Measurements from ENCODE around the gene IL22.

The IL22 gene

DNA sequence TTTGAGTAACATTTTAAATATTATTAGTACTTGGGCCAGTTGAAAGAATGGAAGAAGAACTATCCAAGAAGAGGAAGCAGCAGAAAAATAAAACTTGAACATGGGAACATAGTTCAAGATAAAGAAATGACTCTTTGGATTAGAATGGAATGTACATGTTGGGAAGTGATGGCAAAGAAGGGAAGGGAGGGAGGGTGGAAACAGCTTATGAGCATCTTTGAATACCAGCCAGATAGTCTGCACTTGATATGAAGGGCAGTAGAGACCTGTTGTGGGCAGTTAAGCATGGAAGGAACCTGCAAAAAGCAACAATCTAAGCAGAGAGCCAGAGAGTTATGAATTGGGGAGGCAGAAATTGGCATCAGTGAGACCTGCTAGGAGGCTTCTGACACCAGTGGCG is 10.0 kb upstream of the IL22 start:
- DNase-seq = no peak

DNA sequence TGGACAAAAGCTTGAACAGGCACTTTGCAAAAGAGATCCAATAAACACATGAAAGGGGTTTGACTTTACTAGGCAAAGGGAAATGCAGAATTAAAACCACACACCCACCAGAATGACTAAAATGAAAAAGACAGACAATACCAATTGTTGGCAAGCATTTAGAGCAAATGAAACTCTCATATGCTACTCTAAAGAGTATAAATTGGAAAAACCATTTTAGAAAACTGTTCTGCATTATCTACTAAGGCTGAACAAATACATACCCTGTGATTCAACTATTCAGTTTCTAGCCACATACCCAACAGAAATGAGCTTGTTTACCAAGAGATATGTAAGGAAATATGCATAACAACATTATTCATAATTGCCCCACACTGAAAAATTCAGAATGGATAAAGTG is 8.5 kb upstream of the IL22 start:
- DNase-seq = no peak

DNA sequence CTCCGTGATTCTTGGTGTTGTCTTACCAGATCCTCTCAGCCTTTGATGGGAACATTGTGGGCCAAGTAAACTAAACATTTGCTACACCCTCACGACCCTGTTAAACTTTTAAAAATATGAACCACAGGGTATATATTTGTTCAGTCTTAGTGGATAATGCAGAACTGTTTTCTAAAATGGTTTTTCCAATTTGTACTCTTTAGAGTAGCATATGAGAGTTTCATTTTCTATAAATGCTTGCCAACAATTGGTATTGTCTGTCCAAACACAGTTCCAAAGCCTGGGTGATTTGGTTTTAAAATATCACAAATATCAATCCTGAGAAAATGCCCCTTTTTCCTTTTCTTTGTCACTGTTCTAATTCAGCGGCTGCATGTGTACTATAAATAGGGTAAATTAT is 6.7 kb upstream of the IL22 start:
- no peak for DNase-seq

DNA sequence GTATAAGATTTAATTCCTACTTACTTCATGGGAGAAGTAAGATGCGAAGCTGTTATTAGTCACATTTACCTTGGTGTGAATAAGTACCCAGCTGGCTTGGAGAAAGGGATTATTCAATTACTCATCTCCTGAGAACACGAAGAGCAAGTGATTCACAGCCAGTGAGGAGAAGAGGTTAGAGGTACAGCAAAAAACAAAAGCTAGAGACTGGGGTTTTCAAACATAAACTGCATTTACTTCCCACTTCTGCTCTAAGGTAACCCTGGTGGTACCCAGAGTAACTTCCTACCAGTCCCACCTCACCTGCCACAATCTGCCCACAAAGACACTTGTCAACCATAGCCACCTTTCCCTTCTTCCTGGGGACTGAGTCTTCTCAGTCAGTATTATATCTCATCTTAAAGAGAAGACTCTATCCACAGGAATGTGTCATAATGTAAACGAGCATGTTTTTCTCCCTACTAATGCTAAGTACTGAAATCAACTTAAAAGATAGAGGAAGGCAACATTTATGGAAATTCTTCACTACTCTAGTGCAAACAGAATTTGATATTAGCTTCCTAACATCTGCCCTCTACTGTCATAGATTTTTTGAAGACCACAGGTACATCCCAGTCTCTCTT is 6.0 kb upstream of the IL22 start:
- no peak for DNase-seq

DNA sequence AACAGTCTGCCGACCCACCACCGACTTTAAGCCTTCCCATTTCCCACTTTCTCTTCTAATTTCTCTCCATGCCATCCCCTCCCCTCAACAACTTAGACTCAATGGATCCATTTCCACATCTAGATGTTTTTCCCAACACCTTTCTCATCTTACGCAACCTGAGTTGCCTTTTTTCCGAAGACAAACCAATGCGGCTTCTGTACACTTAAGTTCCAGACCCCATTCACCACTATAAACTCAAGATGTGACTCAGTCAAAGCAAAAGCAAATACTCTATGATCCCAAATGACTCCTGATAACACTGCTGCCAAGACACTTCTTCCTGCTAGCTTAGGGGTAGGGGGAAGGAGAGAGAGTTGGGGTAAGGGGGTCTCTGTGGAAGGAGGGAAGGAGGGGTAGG is 1.3 kb downstream of the IL22 start:
- no peak for DNase-seq

DNA sequence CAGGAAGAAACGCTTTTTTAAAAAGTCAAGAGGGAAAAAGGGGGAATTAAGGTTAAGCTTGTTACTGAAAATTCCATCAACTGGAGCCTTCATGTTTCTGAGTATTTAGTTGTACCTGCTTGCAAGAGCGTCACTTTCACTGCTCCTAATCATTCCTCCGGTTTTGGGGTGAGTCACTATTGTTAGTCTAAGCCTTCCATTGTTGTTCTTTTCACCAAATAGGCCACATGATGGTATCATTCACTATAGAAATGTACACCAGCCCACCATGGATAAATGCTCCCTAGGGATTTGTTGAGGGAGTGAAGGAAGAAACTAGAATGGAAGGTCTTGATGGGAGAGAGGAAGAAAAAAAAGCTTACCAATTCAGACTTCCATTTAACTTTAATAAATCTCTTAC is 3.0 kb downstream of the IL22 start:
- no peak for DNase-seq

DNA sequence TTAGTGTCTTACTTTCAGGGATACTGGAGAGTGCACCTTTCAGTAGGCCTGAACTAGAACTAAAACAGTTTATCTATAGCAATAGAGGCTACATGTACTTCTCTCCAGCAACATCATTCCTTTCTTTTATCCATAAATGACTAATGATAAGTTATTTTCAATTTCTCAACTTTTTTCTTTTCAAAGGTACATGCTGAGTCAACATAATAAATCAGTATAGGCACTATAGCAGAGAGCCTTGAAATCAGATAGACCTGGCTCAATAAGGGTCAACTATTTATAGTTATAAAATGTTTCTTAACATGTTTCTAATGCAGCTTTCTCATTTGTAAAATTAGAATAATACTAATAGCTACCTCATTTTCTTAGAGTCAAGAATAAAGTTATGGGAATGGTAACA is 5.6 kb downstream of the IL22 start:
- DNase-seq = no peak

DNA sequence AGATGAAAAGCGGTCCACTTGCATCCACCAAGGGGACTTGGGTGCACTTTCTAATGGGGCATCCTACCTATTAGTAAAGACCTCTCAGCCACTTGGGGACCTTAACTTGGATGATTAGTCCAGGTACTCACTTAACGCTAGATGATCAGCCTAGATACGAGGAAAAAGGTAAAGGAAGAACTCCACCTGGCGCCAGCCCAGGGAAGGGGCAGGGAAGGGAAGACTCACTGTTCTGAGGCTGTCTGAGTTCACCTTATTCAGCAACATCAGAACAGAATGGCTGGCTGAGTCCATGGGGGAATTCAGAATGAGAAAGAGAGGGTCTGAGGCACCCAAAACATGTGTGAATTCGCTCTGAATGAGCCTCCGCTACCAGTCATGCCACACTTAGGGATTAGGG is 7.1 kb downstream of the IL22 start:
- DNase-seq = no peak

DNA sequence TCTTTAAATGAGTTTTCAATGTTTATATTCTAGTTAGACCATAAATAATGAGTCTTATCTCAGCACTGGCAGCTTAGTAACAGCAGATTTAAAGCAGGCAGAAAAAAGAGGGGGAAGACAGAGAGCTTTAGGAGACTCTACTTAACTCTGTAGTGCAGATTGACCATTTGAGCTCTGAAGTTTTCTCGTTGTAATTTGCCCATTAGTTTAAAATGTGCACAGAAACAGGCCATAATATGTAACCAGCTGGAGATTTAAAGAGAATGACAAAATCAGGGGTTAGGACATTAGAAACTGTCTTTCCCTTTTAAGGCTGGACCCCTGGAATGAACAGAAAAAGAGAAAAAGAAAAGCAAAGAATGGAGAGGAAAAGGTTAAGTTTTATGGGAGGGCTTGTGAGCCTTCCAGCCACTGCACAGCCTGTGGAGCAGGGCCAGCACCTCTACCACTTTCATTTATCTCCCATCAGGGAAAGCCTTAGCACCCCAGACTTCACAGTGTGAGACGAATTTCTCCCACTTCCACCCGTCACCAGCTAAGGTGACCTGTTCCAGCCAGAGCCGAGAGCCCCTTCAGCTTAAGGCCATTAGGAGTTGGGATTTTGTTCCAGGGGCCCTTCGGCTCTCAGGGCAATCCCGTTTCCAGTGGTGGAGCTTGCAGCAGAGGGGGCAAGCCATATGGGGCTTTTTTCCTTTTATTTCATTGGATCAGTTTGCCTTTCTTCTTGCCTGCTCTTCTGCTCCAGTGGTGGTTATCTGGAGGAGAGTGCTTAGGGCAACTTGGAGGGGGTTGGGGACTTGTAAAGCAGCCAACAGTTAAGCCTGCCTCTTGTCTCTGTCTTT is 8.0 kb downstream of the IL22 start:
- no peak for DNase-seq

DNA sequence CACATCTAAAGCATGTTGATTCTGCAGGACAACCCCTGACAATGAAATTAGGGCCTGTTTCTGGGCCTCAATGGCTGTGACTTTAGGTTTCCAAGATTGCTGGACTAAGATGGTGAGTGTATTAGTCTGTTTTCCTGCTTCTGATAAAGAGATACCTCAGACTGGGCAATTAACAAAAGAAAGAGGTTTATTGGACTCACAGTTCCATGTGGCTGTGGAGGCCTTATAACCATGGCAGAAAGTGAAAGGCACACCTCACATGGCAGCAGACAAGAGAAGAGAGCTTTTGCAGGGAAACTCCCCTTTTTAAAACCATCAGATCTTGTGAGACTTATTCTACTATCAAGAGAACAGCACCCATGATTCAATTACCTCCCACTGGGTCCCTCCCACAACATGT is 10.6 kb downstream of the IL22 start:
- DNase-seq = no peak

DNA sequence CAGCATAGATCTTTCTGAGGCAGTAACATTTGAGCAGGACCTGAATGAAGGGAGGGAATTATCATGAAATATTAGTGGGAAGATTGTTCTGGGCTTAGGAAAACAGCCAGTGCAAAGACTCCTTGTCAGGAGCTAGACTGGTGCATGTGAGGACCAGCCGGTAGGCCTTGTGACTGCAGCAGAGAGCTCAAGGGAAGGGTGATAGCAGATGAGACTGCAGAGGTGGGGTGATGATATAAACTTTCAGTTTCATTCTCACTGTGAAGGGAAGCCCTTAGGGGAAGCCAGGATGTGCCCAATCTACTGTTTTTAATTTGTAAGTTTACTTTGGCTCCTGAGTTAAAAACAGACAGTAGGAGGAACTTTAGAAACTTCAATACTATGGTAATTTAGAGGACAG is 12.4 kb downstream of the IL22 start:
- no peak for DNase-seq

DNA sequence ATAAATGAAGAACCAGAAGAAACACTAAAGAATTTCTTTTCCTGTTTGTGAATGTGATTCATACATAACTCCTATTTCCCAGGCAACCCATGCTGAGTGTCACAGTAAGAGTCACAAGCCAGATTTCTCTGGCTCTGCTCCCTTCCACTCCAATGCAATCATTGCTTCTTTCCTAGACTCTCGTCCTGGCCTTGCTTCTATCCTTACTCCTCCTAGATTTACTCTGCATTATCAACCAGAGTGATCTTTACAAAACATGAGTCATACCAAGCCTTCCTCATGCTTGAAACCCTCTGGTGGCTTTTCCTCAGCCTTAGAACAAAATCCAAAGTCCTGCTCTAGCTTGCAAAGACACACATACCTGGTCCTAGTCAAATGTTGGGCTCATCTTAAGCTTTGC is 13.3 kb downstream of the IL22 start:
- no peak for DNase-seq

DNA sequence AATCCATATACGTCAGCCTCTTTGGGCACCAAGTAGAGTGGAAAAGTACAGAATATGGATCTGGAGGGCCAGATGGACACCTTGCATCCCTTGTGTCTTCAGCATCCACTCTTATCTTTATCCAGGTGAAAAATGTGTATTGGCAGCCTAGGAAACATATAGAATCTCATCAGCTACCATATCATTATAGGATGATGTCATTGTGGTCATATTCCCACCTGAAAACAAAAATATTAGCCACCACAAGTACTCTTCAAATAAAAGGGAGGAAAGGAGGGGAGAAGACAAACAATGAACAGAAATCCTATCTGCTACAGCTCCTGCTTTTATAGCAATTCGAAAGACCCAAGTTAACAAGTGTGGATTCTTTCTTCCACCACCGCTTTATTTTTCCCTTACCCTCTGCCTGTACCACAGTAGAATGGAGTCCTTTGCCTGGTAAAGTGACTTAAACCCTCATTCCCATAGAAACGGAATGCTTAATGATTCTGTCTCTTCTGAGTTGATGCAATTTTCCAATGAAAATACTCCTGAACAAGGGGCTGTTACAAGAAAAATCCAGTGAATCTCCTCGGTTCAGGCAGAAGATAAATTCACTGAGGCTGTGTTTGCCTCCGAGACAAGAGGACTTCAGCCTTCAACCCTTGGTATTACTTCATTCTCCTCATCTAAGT is 14.0 kb downstream of the IL22 start:
- no peak for DNase-seq

DNA sequence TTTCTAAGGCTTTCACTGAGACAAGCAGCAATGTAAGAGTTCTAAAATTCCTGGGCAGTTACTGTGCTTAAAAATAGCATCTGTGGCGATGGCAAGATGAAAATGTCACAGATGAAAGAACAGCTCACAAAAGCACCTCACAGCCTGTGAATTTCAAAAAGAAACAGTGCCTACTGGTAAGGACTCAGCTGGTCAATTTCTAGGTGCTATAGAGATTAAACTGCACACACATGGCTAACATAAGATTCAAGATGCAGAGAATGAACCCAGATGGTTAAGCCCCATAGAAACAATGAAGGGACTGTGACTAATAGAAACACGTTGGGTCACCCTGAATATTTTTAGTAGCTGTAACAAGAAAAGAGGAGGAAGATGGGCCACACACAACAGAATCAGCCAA is 15.8 kb downstream of the IL22 start:
- DNase-seq = no peak

DNA sequence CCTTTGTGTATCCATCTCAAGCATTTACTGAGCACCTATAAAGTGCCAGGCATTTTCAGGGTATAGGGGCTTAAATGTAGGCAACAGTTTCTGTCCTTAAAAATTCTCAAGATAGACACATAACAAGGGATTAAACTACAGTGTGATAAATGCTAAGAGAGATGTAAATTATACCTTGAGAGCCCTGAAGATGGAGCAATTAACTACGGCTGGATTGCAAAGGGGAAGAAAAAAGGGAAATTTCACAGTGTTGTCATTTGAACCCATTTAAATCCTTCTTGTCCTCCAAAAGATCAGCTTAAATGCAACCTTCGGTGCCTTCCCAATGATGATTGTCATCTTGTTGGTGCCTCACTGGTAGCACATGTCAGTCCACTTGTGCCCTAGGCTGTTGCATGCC is 16.3 kb downstream of the IL22 start:
- no peak for DNase-seq

DNA sequence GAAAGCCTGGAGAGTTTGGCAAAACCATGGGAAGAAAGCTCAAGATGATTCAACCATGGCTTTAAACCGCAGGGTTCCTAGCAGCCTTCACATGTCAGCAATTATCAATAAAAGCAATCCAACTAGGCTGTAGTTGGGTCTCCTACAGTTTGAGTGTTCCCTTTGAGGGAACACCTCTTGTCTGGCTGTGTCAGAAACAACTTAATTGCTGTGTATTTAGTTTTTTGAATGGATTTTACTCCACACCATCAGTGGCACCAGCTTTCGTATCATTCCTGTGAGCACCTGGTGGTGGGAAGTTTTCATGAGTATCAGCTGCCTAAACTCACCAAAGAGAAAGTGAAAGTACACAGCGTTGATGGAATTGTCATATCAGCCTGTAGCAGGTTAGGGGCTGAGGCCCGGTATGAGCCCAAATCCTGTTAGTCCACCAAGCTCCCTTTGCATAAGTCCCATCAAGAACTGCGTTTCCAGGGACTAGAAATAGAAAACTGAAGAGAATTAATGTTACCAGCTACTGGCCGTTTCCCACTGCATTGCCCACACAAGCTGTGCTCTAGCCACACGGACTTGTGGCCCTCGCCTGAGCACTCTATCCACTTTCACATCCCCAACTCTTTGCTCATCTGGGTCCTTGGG is 16.9 kb downstream of the IL22 start:
- peak; percentile 26 for DNase-seq

DNA sequence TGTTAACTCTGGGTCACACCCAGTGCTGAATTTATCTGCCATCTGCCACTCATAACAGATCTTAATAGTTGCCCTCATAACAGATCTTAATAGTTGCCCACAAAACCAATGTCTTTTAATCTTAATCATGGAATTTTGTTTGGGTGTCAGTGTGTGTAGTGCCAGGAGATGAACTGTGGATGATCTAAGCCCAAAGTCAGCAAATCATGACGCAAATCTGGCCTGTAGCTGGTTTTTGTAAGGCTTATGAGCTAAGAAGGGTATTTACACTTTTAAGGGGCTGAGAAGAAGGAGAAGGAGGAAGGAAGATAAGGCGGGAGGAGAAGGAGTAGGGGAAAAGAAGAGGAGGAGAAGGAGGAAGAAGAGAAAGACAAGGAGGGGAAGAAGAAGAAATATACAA is 17.8 kb downstream of the IL22 start:
- no peak for DNase-seq

DNA sequence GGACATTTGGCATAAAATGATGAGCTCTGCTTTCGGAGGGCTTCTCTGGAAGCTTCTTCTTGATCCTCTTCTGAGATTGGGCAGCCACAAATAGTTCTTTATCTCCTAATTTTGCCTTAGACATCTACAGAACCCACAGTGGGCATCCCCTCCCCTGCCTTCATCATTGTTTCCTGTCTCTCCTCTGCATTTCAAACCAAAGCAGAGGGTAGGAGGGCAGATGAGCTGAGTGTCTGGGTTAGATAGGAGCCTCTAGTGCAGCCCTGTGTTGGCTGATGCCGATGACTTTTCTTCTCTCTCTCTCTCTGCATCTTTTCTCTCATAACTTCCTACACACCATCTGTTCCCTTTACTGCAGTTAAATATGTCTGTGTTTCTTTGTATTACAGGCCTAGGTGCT is 19.3 kb downstream of the IL22 start:
- no peak for DNase-seq

DNA sequence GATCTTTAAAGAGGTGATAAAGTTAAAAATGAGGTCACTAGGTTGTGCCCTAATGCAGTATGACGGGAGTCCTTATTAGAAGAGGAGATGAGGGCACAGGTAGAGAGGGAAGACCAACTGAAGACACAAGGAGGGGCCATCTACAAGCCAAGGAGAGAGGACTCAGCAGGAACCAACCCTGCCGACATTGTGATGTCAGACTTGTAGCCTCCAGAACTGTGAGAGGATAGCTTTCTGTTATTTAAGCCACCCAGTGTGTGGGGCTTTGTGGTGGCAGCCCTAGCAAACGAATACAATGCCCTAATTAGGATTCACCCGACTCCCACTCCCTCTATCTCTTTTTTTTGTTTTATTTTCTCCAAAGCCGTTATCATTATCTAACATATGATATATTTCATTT is 19.9 kb downstream of the IL22 start:
- DNase-seq = no peak

DNA sequence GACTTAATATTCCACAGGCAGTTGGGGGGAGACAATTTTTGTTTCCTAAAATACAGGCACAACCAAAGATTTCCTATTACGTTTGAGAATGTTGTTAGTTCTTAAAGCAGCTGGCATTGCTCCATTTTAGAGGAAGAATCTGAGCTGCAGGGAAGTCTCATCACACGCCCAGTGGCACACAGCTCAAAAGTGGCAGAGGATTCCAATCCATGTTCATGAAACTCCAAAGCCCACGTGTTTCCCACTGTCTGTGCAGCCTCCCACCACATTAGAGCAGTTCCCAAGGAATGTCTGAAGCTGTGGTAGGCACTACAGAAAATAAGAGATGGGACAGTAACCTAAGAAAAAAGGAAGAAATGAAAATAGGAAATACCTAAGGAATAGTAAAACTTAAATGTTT is 21.7 kb downstream of the IL22 start:
- no peak for DNase-seq

DNA sequence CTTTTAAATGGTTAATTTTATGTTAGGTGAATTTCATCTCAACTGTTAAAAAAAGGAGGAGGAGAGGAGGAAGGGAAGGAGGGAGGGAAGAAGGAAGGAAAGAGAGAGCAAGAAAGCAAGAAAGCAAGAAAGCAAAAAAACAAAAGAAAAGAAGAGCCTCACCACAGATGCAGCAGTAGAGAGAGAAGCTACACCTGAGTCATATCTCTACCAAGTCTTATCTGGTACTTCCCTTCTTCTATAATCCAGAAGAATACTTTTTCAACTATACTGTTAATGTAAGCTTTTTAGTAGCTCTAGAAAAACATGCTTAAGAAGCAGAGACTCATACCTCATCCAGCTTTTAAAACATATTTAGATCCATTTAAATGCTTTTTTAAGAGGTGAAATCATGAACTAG is 22.2 kb downstream of the IL22 start:
- no peak for DNase-seq

DNA sequence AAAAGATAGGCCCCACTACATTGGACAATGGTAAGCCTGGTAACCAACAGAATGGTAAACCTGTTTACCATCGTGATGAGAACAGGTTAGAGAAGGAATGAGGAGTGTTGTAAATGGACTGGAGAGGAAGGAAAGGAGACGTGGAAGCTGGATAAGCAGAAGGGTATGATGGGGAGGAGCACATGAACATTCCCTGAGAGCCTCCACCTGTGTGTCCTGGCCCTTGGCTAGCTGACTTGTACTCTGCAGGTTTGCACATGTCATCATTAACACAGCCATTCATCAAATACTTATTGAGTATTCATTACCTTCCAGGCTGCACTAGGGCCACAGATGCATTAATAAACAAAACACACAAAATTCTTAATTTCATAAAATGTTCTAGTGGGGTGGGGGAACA is 23.4 kb downstream of the IL22 start:
- no peak for DNase-seq

DNA sequence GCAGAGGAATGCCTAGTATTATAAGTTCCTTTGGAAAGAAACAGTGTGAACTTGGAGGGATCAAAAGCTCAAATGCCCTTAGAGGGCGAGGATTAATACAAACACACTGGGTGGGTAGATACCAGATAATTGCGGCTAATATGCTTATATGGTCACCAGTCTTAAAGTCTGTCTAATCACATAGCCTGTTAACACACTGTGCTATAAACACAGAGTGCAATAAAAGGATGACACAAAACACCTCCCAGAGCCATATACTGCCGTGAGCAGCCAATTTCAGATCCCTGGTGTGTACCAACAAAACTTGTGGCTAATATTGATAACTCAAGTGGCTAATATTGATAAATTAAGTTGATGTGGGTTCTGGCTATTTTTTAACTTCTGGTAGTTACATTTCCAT is 26.0 kb downstream of the IL22 start:
- DNase-seq = no peak
